Measurements from ENCODE around the gene PRPSAP1. TPM values are rescaled to one million over a fixed set of nuclear protein-coding genes. Genes with fewer than 3 reads are reported as not detected.
"Not testable (repeated sequence)": the region's sequence is repeated elsewhere in the genome, so short reads cannot be mapped to it uniquely, and the experiment has no call there.

PRPSAP1 gene
- polyA plus RNA-seq, 3 donors = 81.1 to 85.4 (median 83.9) TPM

- no peak for DNase-seq (ENCODE audit: low read depth in 3 of 3, low spot score in 2 of 3)
These were observed 9.6 kb upstream of the PRPSAP1 start for GRCh38 chr17:76363107-76363842.

DNA sequence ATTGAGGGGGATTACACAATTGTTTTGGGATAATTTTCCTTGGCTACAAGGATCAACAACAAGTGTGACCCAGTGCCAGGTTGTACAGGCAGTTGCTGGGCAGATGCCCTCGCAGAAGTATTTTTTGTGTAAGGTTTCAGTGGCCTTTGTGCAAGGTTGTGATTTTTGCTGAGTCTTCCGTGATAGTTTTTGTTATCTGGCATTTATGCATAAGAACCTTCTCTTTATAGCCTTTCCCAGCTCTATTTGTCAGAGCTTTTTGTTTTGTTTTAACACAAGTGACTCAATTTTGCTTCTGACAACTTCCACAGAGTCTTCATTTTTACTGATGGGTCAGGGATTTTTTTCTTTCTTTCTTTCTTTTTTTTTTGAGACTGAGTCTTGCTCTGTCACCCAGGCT, 6.7 kb upstream of the PRPSAP1 start:
- no peak for DNase-seq (ENCODE audit: low read depth in 3 of 3, low spot score in 2 of 3)

DNA sequence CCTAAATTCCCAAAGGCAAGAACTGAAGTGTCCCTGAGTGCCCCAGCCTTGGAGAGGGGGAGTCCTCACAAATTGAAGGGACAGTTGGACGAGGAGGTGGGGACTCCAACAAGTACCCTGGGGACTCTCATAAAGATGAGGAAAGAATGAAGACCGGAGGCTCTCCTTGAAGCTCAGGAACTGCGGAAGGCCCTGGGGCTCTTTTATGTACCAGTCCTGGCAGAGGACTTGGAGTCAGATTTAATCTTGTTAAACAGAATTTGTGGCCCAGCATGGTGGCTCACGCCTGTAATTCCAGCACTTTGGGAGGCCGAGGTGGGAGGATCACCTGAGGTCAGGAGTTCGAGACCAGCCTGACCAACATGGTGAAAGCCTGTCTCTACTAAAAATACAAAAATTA, 6.1 kb upstream of the PRPSAP1 start:
- not testable (repeated sequence) for DNase-seq (ENCODE audit: low read depth in 3 of 3, low spot score in 2 of 3)

GRCh38 chr17:76359375-76359774, 5.7 kb upstream of the PRPSAP1 start:
- DNase-seq (ENCODE audit: low read depth in 3 of 3, low spot score in 2 of 3) = no peak

- no peak for DNase-seq (ENCODE audit: low read depth in 3 of 3, low spot score in 2 of 3)
These were observed 4.0 kb upstream of the PRPSAP1 start for GRCh38 chr17:76357597-76358158.

GRCh38 chr17:76356803-76357456, 3.2 kb upstream of the PRPSAP1 start:
- no peak for DNase-seq (ENCODE audit: low read depth in 3 of 3, low spot score in 2 of 3)

DNA sequence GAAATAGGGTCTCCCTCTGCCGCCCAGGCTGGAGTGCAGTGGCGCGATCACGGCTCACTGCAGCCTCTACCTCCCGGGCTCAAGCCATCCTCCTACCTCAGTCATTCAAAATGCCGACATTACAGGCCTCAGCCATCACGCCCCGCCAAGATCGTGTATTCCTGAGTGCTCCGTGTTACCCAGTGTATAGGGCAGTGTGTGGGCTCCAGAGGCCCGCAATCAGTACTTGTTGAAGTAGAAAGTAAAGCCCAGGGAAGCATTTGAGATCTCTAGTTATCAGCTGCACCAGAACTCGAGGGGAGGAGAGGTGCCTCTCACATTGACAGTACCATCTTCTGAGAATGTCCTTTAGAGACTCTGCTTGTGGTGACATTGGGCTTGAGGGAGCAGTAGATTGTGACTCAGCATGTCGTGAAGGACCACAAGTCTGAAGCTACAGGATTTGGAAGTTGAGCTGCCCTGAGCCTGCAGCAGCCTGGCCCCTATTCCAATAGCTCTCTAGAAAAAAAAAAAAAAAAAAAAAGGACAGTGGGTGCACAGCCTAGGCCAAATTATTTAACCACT, 1.1 kb upstream of the PRPSAP1 start:
- no peak for DNase-seq (ENCODE audit: low read depth in 3 of 3, low spot score in 2 of 3)

DNA sequence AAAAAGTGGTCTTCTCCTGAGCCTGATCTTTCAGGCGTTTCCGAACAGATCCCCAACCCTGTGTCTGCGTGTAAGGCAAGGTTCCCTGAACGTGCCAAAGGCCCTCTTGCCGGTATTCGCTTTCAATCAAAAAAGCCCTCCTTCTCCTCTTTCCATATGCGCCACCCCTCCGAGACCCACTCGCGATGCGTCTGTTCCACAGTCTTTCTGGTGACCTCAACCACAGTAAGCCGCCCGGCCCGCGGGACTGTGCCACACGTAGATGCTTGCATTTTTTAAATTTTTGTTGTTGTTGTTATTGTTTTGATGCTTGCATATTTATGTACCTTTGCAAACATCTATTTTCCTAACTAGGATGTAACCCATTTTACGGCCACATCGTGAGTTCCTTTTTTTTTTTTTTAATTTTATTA, 607 bp upstream of the PRPSAP1 start:
- DNase-seq (ENCODE audit: low read depth in 3 of 3, low spot score in 2 of 3) = no peak

DNA sequence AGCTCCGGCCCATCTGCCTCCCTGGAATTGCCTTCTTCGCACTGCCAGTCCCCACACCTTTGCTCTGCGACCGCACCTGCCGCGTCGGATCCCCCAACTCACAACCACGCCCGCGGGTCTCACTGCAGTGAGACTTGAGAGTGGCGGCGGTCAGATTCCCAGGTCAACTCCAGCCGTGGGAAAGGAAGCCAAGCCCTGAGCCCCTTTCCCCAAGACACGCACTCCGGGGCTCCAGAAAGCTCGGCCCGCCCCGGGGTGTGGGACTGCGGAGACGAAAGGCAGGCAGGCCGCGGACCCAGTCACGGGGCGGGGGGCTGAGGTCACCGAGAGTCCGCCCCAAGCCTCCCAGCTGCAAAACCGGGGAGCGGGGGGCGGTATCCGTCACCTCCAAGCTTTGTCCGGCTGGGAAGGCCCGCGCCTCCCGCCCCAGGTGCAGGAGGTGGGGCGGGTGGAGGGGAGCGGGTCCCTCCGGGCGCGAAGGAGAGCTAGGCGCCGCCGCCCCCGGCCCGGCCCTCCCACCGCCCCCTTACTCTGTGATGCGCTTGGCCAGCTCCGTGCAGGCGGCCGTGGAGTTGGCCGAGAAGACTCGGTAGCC, 615 bp downstream of the PRPSAP1 start:
- no peak for DNase-seq (ENCODE audit: low read depth in 3 of 3, low spot score in 2 of 3)

DNA sequence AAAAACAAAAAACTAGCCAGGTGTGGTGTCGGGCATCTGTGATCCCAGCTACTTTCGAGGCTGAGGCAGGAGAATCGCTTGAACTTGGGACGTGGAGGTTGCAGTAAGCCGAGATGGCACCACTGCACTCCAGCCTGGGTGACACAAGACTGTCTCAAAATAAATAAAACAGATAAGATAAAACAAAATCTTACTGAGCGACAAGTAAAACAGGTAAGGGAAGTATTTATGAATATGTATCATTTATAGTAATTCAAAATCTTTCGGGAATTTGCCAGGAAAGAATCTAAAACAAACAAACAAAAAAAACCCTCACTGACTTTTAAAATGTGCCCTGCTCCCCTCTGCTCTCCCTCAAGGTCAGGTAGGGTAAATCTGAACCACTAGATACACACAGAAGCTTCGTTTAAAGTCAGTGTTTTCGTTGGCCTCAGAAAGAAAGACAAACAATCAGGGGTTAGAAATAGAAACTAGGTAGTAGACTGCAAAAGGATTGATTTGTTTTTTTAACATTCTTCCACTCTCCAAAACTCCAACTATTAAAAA, 2.1 kb downstream of the PRPSAP1 start:
- no peak for DNase-seq (ENCODE audit: low read depth in 3 of 3, low spot score in 2 of 3)

GRCh38 chr17:76350463-76350862, 3.3 kb downstream of the PRPSAP1 start:
- no peak for DNase-seq (ENCODE audit: low read depth in 3 of 3, low spot score in 2 of 3)

DNA sequence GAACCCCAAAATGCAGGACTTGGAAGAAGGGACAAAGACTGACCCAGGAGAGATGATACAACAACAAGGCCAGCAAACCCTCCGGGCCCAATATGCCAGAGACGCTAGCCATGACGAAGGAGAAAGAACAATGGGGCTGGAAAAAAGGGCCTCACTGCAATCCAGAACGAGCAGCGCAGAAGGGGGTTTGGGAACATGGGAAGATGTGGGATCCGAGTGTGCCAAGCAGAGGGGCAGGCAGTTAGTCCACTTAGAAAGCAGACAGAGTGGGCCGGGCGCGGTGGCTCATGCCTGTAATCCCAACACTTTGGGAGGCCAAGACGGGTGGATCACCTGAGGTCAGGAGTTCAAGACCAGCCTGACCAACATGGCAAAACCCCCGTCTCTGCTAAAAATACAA, 6.8 kb downstream of the PRPSAP1 start:
- DNase-seq (ENCODE audit: low read depth in 3 of 3, low spot score in 2 of 3) = not testable (repeated sequence)

- no peak for DNase-seq (ENCODE audit: low read depth in 3 of 3, low spot score in 2 of 3)
These were observed 8.2 kb downstream of the PRPSAP1 start for GRCh38 chr17:76345377-76345974.

GRCh38 chr17:76343106-76343505, 10.6 kb downstream of the PRPSAP1 start:
- DNase-seq (ENCODE audit: low read depth in 3 of 3, low spot score in 2 of 3) = no peak

GRCh38 chr17:76341301-76341700, 12.4 kb downstream of the PRPSAP1 start:
- DNase-seq (ENCODE audit: low read depth in 3 of 3, low spot score in 2 of 3) = no peak

DNA sequence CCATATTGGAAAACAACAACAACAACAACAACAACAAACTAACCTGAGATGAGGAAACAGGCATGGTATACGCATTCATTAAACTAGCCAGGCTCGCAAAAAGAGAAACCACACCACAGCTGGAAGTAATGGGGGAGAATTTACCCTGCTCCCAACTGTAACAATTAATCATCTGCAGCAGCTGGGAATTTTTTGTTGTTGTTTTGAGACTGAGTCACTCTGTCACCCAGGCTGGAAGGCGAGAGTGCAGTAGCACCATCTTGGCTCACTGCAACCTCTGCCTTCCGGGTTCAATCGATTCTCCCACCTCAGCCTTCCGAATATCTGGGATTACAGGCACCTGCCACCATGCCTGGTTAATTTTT, 16.3 kb downstream of the PRPSAP1 start:
- no peak for DNase-seq (ENCODE audit: low read depth in 3 of 3, low spot score in 2 of 3)

DNA sequence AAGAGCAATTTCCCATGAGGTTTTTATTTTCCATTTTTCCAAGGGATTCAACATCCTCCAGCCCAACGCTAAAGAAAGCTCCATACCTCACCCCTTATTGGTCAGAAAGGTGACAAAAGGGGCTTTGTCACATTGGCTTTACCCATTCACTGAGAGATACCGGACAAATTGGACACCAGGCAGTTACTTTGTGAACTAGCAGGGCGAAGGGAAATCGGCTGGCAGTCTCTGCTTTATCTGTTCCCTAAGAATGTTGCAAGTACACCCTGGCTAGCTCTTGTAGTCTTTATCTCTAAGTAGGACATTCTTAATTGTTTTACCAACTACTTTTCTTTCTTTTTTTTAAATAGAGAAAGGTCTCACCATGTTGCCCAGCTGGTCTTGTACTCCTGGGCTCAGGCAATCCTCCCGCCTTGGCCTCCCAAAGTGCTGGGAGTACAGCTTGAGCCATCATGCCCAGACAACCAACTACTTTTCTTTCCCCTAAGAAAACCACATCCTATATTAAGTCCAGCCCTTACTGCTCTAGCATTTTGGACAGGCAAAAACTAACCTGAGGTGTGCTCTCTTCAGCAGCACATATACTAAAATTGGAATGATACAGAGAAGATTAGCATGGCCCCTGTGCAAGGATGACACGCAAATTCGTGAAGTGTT, 16.8 kb downstream of the PRPSAP1 start:
- no peak for DNase-seq (ENCODE audit: low read depth in 3 of 3, low spot score in 2 of 3)

GRCh38 chr17:76335716-76336381, 17.9 kb downstream of the PRPSAP1 start:
- DNase-seq (ENCODE audit: low read depth in 3 of 3, low spot score in 2 of 3) = no peak

DNA sequence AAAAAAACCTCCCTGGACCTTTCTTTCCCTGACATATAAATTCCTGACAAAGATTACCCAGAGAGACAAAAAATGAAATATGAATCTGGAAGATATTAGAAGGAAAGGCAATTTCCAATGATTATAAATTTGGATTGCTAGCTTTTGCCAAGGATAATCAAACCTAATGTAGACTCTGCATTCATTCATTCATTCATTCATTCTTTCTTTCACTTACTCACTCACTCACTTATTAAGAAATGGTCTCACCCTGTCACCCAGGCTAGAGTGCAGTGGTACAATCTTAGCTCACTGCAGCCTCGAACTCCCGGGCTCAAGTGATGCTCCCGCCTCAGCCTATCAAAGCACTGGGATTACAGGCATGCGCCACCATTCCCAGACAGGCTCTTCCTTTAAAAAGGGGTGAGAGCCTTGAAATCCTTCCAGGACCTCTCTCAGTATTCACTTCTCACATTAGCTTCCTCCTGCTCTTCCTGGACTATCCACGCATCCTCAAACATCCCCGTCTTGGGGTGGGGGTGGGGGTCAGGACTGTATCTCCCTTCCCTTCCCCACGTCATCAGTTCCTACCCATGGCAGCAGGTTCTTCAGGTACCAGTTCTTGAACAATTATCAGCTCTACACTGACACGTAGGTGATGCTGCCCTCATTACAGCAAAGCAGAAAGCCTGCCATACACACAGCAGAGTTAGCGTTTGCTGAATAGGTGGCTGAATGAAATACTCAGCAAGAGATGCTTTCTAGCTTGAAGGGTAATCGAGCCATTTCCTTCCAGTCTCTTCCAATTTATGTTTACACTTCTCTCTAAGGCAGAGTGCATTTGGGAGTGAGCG, 19.8 kb downstream of the PRPSAP1 start:
- DNase-seq (ENCODE audit: low read depth in 3 of 3, low spot score in 2 of 3) = no peak

Data from right renal cortex interstitium (tissue), 3 donors.